HepG2 (cell line): ENCODE measurements around the gene SPTY2D1. TPM values are rescaled to one million over a fixed set of nuclear protein-coding genes. Genes with fewer than 3 reads are reported as not detected.

Experiments used
- KAT7 ChIP-seq: IDR thresholded peaks from 2 replicates; pipeline ENCODE4 v1.6.1; 2018; ENCODE audit warnings: borderline replicate concordance, missing compliant biosample characterization
- MEIS1 ChIP-seq: sonication (generic); formaldehyde crosslinking; IDR thresholded peaks from 2 replicates; pipeline ENCODE4 v1.9.0; 2021; ENCODE audit warnings: mild to moderate bottlenecking, missing genetic modification reagents, moderate library complexity, borderline replicate concordance
- MYC ChIP-seq: sonication (generic); formaldehyde crosslinking; IDR thresholded peaks from 2 replicates; pipeline ENCODE4 v1.9.0; 2021; ENCODE audit warnings: missing genetic modification reagents, borderline replicate concordance
- NR2F1 ChIP-seq, 2 experiments: fragments of 450-650 bp in 1 of 2; formaldehyde crosslinking in 1 of 2; IDR thresholded peaks; 2 replicates each; pipeline versions ENCODE4 v1.5.0 to v1.6.1; 2016 to 2020; ENCODE audit warnings: mild to moderate bottlenecking in 1 of 2, missing compliant biosample characterization in 1 of 2, missing genetic modification reagents in 1 of 2, moderate library complexity in 1 of 2
- POGZ ChIP-seq: sonication (generic); formaldehyde crosslinking; IDR thresholded peaks from 2 replicates; pipeline ENCODE4 v1.4.0; 2020; ENCODE audit warnings: mild to moderate bottlenecking, missing genetic modification reagents
- SKI ChIP-seq: fragments of 450-650 bp; IDR thresholded peaks from one replicate; pipeline ENCODE4 v1.6.1; 2018; ENCODE audit warnings: mild to moderate bottlenecking; ENCODE audit not compliant: partially characterized antibody
- ZFY ChIP-seq: sonication (generic); formaldehyde crosslinking; IDR thresholded peaks from 2 replicates; pipeline ENCODE4 v1.4.0; 2020; ENCODE audit warnings: missing genetic modification reagents
- ZNF720 ChIP-seq: sonication (generic); formaldehyde crosslinking; IDR thresholded peaks from 2 replicates; pipeline ENCODE4 v1.4.0; 2020; ENCODE audit warnings: missing genetic modification reagents
- polyA plus RNA-seq, 8 experiments: library from polyadenylated mRNA; depleted of rRNA in 3 of 8; stranded (reverse) in 7 of 8; unstranded in 1 of 8; fragments of >200 nt; fragmentation: Illumina TruSeq in 4 of 8; extraction: Trizol in 4 of 8; gene quantifications; 2 replicates each; pipeline versions ENCODE4 v1.2.1 to v1.2.3, GENCODE V29; 2011 to 2016; ENCODE audit warnings: low read depth in 4 of 8, missing spikeins in 1 of 8, mixed read lengths in 1 of 8; ENCODE audit not compliant: insufficient read depth in 1 of 8
- total RNA-seq, 5 experiments: library from RNA; depleted of rRNA; stranded (reverse); fragments of >200 nt; fragmentation: Illumina TruSeq; extraction: Trizol; gene quantifications; 2 replicates each; pipeline ENCODE4 v1.2.3, GENCODE V29; 2016; ENCODE audit warnings: low read depth in 1 of 5
- TF ChIP-seq, protein P1 (sequence below): sonication (generic); formaldehyde crosslinking; IDR thresholded peaks from 2 replicates; pipeline ENCODE4 v1.5.0; 2020; ENCODE audit warnings: missing genetic modification reagents
- TF ChIP-seq, protein P2 (sequence below): sonication (generic); formaldehyde crosslinking; IDR thresholded peaks from 2 replicates; pipeline ENCODE4 v1.5.1; 2020; ENCODE audit warnings: mild to moderate bottlenecking, missing genetic modification reagents

Gene SPTY2D1
- total and polyA plus RNA-seq, 2 of the 13 experiments (the other 11 are each of a cell fraction or from before 2014, with no cell fraction given), result 6.9 to 14.8 TPM

DNA sequence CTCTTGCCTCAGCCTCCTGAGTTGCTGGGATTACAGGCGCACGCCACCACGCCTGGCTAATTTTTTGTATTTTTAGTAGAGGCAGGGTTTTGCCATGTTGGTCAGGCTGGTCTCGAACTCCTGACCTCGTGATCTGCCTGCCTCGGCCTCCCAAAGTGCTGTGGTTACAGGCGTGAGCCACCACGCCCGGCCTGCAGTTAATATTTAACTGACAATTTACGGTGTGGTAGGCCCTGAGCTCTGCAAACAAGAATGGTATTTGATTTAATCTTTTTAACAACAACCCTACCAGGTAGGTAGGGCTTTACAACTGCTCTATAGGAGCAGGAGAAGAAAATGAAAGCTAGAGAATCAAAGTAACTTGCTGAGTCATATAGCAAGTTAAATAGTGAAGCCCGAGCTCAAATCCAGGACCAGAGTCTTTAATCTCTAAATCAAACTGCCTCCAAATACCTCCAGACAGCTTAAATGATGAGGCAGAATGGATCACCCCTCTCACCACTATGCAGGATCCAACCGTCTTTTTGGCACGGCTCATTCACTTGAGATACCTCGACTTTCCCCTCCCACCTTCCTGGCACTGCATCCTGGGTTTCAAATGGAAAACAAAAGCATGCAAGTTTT is 55.1 kb downstream of the SPTY2D1 start (continued):
- TF ChIP-seq, protein P1, sequence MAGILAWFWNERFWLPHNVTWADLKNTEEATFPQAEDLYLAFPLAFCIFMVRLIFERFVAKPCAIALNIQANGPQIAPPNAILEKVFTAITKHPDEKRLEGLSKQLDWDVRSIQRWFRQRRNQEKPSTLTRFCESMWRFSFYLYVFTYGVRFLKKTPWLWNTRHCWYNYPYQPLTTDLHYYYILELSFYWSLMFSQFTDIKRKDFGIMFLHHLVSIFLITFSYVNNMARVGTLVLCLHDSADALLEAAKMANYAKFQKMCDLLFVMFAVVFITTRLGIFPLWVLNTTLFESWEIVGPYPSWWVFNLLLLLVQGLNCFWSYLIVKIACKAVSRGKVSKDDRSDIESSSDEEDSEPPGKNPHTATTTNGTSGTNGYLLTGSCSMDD, result no peak
- TF ChIP-seq ZFY (CRISPR knock-in tag) (peak; percentile 45; the same call in 1 of the 2 replicates), KAT7 (CRISPR knock-in tag) (no peak), SKI (no peak), POGZ (CRISPR knock-in tag) (peak; percentile 96), NR2F1 (CRISPR knock-in tag; IDR thresholded peaks at IDR 0.05) (peak in 1 of 2 experiments; percentile 27; a peak in 1 of 4 replicates), ZNF720 (CRISPR knock-in tag) (no peak), MYC (CRISPR knock-in tag) (peak; percentile 34; the same call in 1 of the 2 replicates), MEIS1 (CRISPR knock-in tag) (no peak)
- TF ChIP-seq, protein P2, sequence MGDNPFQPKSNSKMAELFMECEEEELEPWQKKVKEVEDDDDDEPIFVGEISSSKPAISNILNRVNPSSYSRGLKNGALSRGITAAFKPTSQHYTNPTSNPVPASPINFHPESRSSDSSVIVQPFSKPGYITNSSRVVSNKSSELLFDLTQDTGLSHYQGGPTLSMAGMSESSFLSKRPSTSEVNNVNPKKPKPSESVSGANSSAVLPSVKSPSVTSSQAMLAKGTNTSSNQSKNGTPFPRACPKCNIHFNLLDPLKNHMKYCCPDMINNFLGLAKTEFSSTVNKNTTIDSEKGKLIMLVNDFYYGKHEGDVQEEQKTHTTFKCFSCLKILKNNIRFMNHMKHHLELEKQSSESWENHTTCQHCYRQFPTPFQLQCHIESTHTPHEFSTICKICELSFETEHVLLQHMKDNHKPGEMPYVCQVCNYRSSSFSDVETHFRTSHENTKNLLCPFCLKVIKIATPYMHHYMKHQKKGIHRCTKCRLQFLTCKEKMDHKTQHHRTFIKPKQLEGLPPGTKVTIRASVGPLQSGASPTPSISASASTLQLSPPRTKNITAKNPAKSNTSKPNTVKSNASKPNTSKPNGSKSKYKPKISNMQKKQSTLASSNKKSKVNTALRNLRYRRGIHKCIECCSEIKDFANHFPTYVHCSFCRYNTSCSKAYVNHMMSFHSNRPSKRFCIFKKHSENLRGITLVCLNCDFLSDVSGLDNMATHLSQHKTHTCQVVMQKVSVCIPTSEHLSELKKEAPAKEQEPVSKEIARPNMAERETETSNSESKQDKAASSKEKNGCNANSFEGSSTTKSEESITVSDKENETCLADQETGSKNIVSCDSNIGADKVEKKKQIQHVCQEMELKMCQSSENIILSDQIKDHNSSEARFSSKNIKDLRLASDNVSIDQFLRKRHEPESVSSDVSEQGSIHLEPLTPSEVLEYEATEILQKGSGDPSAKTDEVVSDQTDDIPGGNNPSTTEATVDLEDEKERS (CRISPR knock-in tag), result peak; percentile 99
